KBM-7 (cell line): ENCODE data around the gene STRN.

ENCODE experiments used
- DNase-seq: peaks from one replicate; pipeline ENCODE4 v3.0.0-alpha.2; 2015
- in situ Hi-C: fragments of 300-500 bp; cut with MboI; formaldehyde crosslinking; loops from 2 replicates; pipeline ENCODE4 v1.14.3; 2020; ENCODE audit warnings: low sequenced_read_pairs, low pct_unique_long_range_greater_than_20kb, mixed read lengths

Gene STRN

GRCh38 chr2:36808386-36809068 lies 157.8 kb downstream of the STRN start:
- in situ Hi-C loops = no loop called here
- DNase-seq = no peak

GRCh38 chr2:36807223-36807886 lies 159.0 kb downstream of the STRN start:
- DNase-seq = no peak
- in situ Hi-C loops = no loop called here

- no peak for DNase-seq
- in situ Hi-C loops = no loop called here
Measured at GRCh38 chr2:36805635-36806224, 160.6 kb downstream of the STRN start.

- in situ Hi-C loops = no loop called here
- no peak for DNase-seq
Measured at GRCh38 chr2:36802952-36803351, 163.4 kb downstream of the STRN start.

GRCh38 chr2:36801088-36801487 lies 165.2 kb downstream of the STRN start:
- in situ Hi-C loops = no loop called here
- DNase-seq = no peak

GRCh38 chr2:36800381-36800780 lies 166.0 kb downstream of the STRN start:
- no peak for DNase-seq
- in situ Hi-C loops = no loop called here

- no peak for DNase-seq
- in situ Hi-C loops = loop anchor here (25.0 kb wide), 1 partner anchor 436 kb away; the partner anchor contains the start of gene CRIM1
Measured at GRCh38 chr2:36798724-36799123, 167.6 kb downstream of the STRN start.

GRCh38 chr2:36797324-36798070 lies 168.8 kb downstream of the STRN start:
- DNase-seq = no peak
- in situ Hi-C loops = loop anchor here (25.0 kb wide), 1 partner anchor 435 kb away; the partner anchor contains the start of gene CRIM1
